Left colon (tissue), 2 donors: ENCODE data around the gene BIRC7. TPM values are rescaled to one million over a fixed set of nuclear protein-coding genes. Genes with fewer than 3 reads are reported as not detected.
A peak's percentile ranks its signal among the peaks of the same experiment; 100 is the strongest.

Experiments
- ATAC-seq: fragments of 200-7000 bp; cut with Tn5 transposase; one replicate; pipeline ENCODE4 v1.9.1; 2020; ENCODE audit warnings: mild to moderate bottlenecking, moderate library complexity
- DNase-seq, 2 donors: peaks; one replicate each; pipeline ENCODE4 v3.0.0-alpha.2; 2020
- intact Hi-C, 2 donors: fragments of 100-400 bp; cut with DNase I in 1 of 2; cut with micrococcal nuclease in 1 of 2; formaldehyde crosslinking; loops; one replicate each; pipeline versions ENCODE4 v1.11.2 to v1.14.0; 2022; cut with DNase I, micrococcal nuclease
- long read RNA-seq: library from polyadenylated mRNA; unstranded; transcript quantifications from one replicate; pipeline ENCODE4 v2.0.0, GENCODE V29; 2021
- total RNA-seq, 2 donors: library from RNA; stranded (reverse); fragmentation: NEBNext Ultra II Directional; extraction: Animal tissue kit (Norgen Biotek cat#: 25700); gene quantifications; one replicate each; pipeline ENCODE4 v1.2.1, GENCODE V29; 2021
- donor health status: DM: no; HTN: no; CAD: no.
- donor health status: DM: yes; HTN: yes; CAD: no.

The BIRC7 gene, protein sequence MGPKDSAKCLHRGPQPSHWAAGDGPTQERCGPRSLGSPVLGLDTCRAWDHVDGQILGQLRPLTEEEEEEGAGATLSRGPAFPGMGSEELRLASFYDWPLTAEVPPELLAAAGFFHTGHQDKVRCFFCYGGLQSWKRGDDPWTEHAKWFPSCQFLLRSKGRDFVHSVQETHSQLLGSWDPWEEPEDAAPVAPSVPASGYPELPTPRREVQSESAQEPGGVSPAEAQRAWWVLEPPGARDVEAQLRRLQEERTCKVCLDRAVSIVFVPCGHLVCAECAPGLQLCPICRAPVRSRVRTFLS
- under 1 TPM in 1 of 2 donors, not detected in 1; 0.25 TPM for total RNA-seq
- long read RNA-seq, result 0 reads

- intact Hi-C loops, result loop anchor here in 1 of 2 donors (10.0 kb wide), 1 partner anchor 181 kb away; no protein-coding TSS in a partner anchor
- ATAC-seq, result no peak
These were observed at the start of gene BIRC7 for GRCh38 chr20:63235399-63235983. TSS of gene BIRC7 (plus strand) at chr20:63235905. CDS start at chr20:63236097, 192 bp downstream.

GRCh38 chr20:63186084-63186483 lies 49.6 kb upstream of the BIRC7 start:
- ATAC-seq (no peak), DNase-seq (no peak)
- intact Hi-C loops, result loop anchor here in 1 of 2 donors (10.0 kb wide), 1 partner anchor 131 kb away; no protein-coding TSS in a partner anchor

More at GRCh38 chr20:63235399-63235983, at the start of gene BIRC7:
- no peak for DNase-seq

DNA sequence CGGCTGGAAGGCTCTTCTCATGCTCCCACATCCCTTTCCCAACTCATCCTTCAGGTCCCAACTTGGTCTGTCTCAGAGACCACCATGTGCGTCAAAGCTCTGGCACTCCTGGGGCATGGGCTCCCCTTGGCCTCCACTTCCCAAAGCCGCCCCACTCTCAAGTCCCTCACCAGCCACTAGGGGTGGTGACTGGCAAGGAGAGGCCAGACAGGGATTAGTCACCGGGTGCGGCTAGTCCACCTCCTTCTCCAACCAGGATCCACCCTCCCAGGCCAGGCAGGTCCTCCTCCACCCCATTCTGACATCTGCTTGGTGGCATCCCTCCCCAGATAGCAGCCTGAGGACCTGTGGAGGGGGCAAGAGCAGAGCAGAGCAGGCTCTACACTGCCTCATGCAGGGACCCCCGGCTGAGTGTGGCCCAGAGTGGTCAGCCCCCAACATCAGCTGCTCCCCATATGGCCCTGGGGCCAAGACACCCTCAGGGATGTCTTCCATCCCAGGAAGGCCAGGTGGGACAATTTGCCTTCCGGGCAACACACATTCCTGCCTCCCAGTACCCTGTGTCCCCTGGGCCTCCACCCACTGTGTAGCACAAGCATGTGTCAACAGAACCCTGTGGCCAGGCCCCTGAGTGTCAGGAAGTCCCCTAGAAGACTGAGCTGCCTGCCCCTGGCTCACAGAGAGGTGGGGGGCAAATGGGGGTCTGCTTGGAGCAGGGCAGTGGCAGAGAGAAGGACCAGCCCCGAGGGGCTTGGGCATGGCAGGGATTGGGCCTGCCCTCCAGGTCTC lies 49.0 kb upstream of the BIRC7 start:
- DNase-seq, result no peak
- intact Hi-C loops, result loop anchor here in 1 of 2 donors (10.0 kb wide), 1 partner anchor 132 kb away; no protein-coding TSS in a partner anchor

GRCh38 chr20:63187338-63188158 lies 48.2 kb upstream of the BIRC7 start:
- intact Hi-C loops, result loop anchor here in 1 of 2 donors (10.0 kb wide), 1 partner anchor 133 kb away; no protein-coding TSS in a partner anchor
- DNase-seq (no peak), ATAC-seq (no peak)

More for the DNA sequence above, 49.0 kb upstream of the BIRC7 start:
- ATAC-seq, result peak; percentile 28

- intact Hi-C loops, result loop anchor here in 1 of 2 donors (10.0 kb wide), 1 partner anchor 133 kb away; no protein-coding TSS in a partner anchor
- DNase-seq (no peak), ATAC-seq (no peak)
These were observed 47.6 kb upstream of the BIRC7 start for GRCh38 chr20:63188159-63188442.

DNA sequence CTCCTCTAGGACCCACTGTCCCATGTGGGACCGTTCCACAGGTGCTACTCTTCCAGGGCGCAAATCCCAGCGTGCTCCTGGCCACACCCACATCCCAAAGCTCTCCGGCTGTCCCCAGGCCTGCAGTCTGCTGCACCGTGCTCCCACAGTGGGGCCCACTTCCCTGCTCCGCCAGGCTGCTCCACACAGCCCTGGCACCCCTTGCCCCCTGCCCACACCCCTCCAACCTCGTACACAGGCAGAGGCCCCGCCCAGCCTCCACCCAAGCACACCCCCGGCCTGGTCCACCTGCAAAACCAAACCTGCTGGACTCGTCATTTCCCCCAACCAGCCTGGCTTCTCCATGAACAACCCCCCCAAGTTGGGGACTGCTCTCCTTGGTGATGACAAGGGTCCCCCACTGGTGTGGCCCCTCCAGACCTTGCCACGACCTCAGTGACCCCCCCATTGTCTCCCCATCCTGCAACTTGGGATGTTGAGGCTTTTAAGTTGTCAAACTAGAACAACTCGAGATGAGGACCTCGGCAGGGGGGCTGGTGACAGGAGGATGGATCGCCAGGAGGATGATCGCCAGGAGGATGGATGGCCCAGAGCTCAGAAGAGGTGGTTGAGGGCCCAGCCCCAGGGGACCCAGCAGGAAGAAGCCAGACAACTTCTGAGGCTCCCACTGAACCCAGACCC lies 46.9 kb upstream of the BIRC7 start:
- DNase-seq (no peak), ATAC-seq (no peak)
- intact Hi-C loops, result loop anchor here in 1 of 2 donors (10.0 kb wide), 1 partner anchor 134 kb away; no protein-coding TSS in a partner anchor

- DNase-seq, result no peak
- intact Hi-C loops, result loop anchor here in 1 of 2 donors (10.0 kb wide), 1 partner anchor 134 kb away; no protein-coding TSS in a partner anchor
- no peak for ATAC-seq
These were observed 46.4 kb upstream of the BIRC7 start for GRCh38 chr20:63189322-63189642.

- ATAC-seq (no peak), DNase-seq (no peak)
- intact Hi-C loops, result loop anchor here in 1 of 2 donors (10.0 kb wide), 1 partner anchor 135 kb away; no protein-coding TSS in a partner anchor
These were observed 45.7 kb upstream of the BIRC7 start for GRCh38 chr20:63189846-63190559.

DNA sequence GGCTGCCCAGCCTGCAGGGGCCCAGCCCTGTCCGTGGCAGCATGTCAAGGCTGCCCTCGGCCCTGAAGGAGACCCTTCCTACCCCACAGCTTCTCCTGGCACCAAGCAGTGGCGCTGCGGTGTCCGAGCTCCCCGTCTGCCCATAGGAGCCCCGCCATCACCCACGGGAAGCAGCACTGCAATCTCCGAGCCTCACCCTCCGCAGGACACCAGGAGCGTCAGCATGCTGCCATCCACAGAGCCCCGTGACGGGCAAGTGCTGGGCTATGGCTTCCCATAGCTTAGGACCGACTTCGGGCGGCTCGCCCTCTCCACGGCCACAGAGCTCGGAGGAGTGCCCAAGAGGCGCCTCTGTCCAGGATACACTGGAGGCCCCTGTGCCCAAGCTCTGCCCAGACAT lies 44.9 kb upstream of the BIRC7 start:
- DNase-seq, result no peak
- intact Hi-C loops, result no loop called here
- no peak for ATAC-seq

DNA sequence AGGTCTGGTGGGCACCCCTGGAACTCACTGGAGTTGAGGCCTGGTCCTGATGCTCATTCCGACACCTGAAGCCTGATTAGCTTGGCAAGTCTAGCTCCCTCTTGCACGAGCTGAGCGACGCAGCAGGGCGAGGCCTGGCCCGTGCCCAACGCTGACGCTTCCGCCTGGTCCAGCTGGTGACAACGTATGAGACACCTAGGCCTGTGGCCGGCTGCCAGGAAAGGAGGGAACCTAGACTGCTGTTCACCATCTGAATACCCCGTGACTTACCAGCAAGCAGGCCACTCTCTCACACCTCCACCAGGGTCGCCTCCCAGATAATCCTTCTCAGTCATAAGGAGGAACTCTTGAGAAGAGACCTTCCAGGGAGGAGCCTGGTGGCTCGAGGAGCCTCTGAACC lies 44.3 kb upstream of the BIRC7 start:
- DNase-seq (peak; percentile 95 to 98), ATAC-seq (peak; percentile 98)
- intact Hi-C loops, result no loop called here

- DNase-seq, result no peak
- intact Hi-C loops, result no loop called here
These were observed 43.0 kb upstream of the BIRC7 start for GRCh38 chr20:63192721-63193120.

DNA sequence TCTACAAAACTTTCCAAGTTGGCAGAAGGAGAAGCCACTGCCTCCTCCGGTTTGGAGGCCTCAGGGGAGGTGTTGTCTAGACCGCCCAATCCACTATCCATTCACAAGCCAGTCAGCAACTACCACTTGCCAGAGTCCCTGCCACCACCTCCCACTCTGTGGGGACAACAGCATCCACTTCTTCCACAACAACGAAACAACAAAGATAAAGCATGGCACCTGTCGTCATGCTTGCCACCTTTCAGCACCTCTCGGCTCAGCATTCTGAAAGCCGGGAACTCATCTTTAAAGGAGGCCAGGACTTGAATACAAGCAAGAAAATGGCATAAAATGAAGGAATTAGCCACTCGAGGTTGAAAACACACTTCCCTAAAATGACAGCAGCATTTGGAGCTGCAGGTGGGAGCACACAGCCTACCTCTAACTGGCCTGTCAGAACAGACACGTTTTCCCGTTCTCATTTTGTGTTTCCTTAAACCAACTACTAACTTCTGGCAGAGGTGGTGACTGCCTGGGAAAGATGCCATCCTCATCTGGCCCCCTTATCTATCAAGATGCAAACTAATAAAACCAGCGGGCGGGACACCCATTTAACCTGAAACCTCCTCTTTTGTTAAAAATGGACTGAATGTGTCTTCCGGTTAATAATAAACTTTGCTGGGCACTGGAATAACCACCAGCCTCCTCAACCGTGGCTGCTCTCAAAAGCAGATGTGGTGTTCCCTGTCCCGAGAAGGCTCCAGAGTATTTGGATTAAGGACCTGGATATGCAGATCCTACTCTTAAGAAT lies 41.5 kb upstream of the BIRC7 start:
- ATAC-seq (no peak), DNase-seq (no peak)
- intact Hi-C loops, result no loop called here

More at GRCh38 chr20:63192721-63193120, 43.0 kb upstream of the BIRC7 start:
- ATAC-seq, result no peak

- DNase-seq (no peak), ATAC-seq (no peak)
- intact Hi-C loops, result no loop called here
These were observed 40.9 kb upstream of the BIRC7 start for GRCh38 chr20:63194797-63195173.

DNA sequence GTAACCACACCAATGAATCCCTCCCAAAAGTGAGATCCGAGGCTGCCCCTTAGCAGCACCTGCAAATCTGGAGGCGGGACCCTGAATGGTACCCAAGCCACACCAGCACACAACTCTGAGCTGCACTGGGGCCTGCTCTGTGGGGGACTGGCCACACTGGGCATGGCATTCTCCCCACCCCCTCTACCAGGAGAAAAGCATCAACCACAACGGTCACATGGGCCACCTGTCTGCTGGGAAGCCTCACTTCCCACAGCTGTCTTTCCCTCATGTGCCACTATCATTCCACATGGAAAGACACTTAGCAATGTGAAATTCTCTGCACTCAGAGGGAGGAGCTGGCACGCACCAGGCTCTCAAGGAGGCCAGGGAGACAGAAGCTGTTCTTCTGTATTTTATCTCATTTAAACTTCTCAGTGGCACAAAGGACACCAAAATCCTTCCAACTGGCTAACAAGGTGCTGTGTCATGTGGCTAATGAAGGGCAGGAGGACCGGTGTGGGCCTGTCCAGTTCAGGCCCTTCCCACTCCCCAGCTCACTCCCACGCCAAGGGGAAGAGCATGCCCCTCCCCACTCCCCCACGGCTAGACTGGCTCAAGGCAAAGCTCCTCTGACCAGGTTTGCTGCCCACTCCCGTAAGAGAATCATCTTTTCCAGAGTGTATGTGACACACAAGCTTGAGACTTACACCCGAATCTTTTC lies 38.8 kb upstream of the BIRC7 start:
- DNase-seq (no peak), ATAC-seq (no peak)
- intact Hi-C loops, result no loop called here

GRCh38 chr20:63198606-63199005 lies 37.1 kb upstream of the BIRC7 start:
- DNase-seq, result no peak
- intact Hi-C loops, result no loop called here
- no peak for ATAC-seq

DNA sequence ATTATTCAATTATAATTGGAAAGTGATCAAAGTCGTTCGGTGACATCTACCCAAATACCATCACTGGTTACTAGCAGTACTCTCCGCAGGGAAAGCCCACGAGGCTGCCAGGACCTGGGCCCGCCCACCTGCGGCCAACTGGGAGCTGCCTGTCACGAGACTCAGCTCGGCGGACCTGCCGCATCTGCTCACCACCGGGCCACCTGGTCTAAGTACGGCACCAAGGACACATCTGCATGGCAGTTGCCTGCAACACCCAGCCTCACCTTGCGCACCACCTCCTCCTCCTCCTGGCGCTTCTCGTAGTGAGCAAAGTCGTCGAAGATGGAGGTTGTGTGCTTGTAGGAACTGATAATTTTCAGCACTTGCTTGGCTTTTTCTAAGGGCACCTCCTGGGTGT lies 33.7 kb upstream of the BIRC7 start:
- ATAC-seq, result no peak
- DNase-seq, result no peak
- intact Hi-C loops, result no loop called here
